ENCODE measurements around the gene KCNE1.

Gene KCNE1

GRCh38 chr21:34526241-34526617 lies 14.2 kb upstream of the KCNE1 start:
- TF ChIP-seq ZC3H10 (CRISPR knock-in tag; IDR thresholded peaks at IDR 0.05) (no peak), PATZ1 (CRISPR knock-in tag; IDR thresholded peaks at IDR 0.05; ENCODE audit: borderline replicate concordance) (no peak), ZFP30 (CRISPR knock-in tag; IDR thresholded peaks at IDR 0.05) (no peak), ZNF565 (CRISPR knock-in tag; conservative IDR thresholded peaks at IDR 0.05; ENCODE audit: low read depth) (no peak), ARNTL (CRISPR knock-in tag; IDR thresholded peaks at IDR 0.05; ENCODE audit: borderline replicate concordance, low read depth) (no peak), OSR1 (CRISPR knock-in tag; IDR thresholded peaks at IDR 0.05) (no peak), PPARA (CRISPR knock-in tag; IDR thresholded peaks at IDR 0.05; ENCODE audit: borderline replicate concordance) (no peak)
- peak; percentile 45 for ATAC-seq

GRCh38 chr21:34524646-34525601 lies 12.9 kb upstream of the KCNE1 start:
- no peak for ATAC-seq
- TF ChIP-seq CREB5 (CRISPR knock-in tag; IDR thresholded peaks at IDR 0.05; ENCODE audit: low read depth) (no peak), TSHZ2 (CRISPR knock-in tag; IDR thresholded peaks at IDR 0.05) (no peak), ZFP30 (CRISPR knock-in tag; IDR thresholded peaks at IDR 0.05) (no peak), GLIS3 (CRISPR knock-in tag; IDR thresholded peaks at IDR 0.05) (no peak), ISL1 (CRISPR knock-in tag; IDR thresholded peaks at IDR 0.05) (no peak), CSRNP3 (CRISPR knock-in tag; IDR thresholded peaks at IDR 0.05) (no peak), RARB (CRISPR knock-in tag; IDR thresholded peaks at IDR 0.05) (no peak), POU6F1 (CRISPR knock-in tag; IDR thresholded peaks at IDR 0.05; ENCODE audit: borderline replicate concordance, low read depth) (no peak), ESRRG (CRISPR knock-in tag; IDR thresholded peaks at IDR 0.05) (no peak), ZNF70 (CRISPR knock-in tag; IDR thresholded peaks at IDR 0.05) (no peak), PATZ1 (CRISPR knock-in tag; IDR thresholded peaks at IDR 0.05; ENCODE audit: borderline replicate concordance) (no peak)

- TF ChIP-seq OSR1 (CRISPR knock-in tag; IDR thresholded peaks at IDR 0.05) (no peak), ZNF565 (CRISPR knock-in tag; conservative IDR thresholded peaks at IDR 0.05; ENCODE audit: low read depth) (no peak), SNAI2 (CRISPR knock-in tag; IDR thresholded peaks at IDR 0.05) (no peak)
- ATAC-seq = no peak
Observed at GRCh38 chr21:34523019-34523555, 11.1 kb upstream of the KCNE1 start.

All from SK-N-SH treated with all-trans-retinoic acid at 6 μM for 48 hours (cell line).